Measurements from ENCODE around the gene NOCT.
"Not testable (repeated sequence)": the region's sequence is repeated elsewhere in the genome, so short reads cannot be mapped to it uniquely, and the experiment has no call there.

NOCT gene, protein sequence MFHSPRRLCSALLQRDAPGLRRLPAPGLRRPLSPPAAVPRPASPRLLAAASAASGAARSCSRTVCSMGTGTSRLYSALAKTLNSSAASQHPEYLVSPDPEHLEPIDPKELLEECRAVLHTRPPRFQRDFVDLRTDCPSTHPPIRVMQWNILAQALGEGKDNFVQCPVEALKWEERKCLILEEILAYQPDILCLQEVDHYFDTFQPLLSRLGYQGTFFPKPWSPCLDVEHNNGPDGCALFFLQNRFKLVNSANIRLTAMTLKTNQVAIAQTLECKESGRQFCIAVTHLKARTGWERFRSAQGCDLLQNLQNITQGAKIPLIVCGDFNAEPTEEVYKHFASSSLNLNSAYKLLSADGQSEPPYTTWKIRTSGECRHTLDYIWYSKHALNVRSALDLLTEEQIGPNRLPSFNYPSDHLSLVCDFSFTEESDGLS

DNA sequence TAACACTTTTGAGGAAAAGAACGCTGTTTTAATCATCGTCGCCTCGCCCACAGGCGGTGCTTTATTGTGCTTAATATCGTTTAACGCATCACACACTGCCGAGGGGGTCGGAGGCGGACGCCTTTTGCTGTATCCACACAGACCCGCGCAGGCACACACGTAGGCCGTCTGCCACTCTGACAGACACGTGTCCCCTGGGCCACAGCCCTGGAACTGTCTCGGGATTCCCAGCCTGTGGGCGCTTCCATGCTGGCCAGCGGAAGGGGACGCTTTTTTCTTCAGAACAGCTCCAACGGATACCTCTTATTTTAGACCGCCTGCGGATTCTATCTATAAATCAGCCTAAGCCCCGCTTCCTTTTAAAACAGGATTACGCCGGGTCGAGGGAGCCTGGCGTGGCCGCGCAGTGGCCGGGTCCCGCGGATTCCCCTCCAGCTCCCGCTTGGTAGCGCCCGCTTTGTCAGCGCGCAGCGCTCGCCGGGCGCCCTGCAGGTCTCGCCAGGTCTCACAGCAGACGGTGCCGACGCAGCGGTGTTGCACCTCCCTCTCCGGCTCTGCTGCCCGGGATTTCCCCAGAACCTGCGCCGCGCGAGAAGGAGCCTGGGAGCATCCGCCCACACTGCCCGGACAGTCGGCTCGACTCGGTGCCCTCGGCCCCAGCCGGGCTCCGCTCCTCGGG, at the start of gene NOCT:
NOCT (plus strand) TSS at position 513 of the 679 bp plus-strand sequence. CDS start 201 bp downstream, outside the sequence.
- peak; percentile 74 to 79 for DNase-seq (ENCODE audit: low read depth in 2 of 2)

DNA sequence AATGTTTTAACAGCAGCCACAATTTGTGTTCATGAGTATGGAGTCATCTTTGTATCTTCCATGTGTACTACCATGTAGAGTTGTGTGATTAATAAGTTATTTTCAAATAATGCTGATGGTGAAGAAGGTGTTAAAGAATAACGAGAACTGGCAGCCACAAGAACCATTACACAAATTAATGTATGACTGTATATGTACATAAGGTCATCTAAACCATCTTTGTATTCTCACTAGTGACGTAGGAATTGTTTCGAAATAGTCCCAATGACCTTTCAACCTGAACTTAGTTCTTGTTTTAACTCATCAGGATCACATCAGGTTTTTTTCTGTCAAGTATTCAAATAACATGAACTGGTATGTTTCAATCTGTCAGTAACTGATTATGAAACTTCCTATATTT, 48.3 kb upstream of the NOCT start:
- DNase-seq (ENCODE audit: low read depth in 2 of 2): no peak

DNA sequence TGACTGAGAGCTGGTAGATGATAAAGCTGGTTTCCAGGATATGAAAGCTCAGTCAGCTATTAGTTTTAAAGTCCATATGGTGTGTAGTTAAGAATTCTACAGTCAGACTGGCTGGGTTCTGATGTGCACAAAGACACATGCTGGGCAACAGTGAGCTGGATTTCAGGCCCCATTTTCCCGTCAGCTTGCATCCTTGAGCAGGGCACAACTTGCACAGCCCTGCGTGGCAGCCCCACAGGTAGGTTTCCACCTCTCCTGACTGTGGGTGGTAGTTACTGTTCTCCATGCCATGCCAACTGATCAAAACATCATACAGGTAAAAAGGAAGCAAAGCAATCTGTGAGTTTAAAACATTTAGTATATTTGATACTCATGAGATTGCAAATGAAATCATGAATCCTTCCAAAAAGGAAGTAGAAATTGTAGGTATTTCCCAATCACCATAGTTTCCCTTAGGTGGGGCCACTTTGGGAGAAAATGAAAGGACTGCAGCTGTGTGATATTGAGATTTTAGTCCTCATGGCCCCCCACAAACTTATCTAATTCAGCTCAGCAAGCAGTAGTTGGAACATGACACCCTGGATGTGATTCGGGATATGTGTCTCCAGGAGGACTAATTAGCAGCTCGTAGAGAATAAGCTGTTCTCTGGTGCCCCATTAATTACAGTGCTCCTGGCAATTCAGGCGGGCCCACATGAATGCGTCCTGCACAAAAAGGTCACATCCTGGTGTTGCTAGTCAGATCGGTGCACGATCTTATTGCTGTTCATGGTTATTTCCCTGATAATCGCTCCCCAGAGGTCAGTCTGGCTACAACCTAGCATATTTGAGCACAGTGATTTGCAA, 42.4 kb upstream of the NOCT start:
- no peak for DNase-seq (ENCODE audit: low read depth in 2 of 2)

DNA sequence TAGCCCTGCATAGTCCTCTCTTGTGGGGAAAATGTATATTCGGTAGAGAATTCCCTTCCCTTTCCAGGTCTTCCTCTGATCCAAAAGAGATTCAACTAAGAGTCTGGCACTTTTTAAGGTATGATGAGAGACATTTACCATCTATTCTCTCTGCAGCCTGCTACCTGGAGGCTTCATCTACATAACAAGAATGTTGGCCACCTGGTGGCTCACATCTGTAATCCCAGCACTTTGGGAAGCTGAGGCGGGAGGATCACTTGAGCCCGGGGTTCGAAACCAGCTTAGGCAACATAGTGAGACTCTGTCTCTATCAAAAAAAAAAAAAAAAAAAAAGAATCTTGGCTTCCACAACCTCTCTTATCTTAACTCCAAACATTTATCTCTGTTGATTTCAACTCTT, 40.4 kb upstream of the NOCT start:
- DNase-seq (ENCODE audit: low read depth in 2 of 2): no peak

DNA sequence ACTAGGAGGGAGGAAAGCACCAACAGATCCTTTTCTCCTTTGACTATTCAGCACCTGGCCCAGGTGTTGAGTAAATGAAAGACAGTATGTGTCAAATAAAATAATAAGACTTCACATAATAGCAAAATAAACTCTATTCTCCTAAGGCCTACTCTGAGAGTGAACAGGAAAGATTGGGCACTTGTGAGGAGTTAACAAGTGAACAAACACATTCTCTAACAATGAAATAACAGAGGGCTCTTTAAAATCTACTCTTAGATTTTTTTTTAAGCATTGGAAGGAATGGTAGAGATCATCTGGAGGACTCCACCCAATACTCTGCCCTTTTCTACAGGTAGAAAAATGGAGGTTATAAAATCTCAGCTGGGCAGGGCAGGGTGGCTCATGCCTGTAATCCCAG, 39.1 kb upstream of the NOCT start:
- no peak for DNase-seq (ENCODE audit: low read depth in 2 of 2)

DNA sequence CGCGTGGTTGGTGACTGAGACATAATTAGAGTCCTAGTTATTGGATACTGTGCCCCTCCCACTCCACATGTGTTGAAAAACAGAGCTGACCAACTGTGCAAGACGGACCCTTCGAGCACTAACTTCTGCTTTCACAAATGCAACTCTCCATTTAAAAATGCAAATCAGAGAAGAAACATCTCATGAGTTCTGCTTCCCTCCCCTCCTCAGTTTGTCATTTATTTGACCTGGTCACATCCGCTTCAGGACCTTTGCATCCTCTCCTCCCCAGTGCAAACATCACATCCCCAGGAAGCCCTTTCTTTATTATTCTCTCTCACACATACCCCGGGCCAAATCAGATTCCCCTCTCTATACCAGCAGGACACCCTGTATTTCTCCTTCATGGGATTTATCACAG, 38.1 kb upstream of the NOCT start:
- DNase-seq (ENCODE audit: low read depth in 2 of 2): no peak

DNA sequence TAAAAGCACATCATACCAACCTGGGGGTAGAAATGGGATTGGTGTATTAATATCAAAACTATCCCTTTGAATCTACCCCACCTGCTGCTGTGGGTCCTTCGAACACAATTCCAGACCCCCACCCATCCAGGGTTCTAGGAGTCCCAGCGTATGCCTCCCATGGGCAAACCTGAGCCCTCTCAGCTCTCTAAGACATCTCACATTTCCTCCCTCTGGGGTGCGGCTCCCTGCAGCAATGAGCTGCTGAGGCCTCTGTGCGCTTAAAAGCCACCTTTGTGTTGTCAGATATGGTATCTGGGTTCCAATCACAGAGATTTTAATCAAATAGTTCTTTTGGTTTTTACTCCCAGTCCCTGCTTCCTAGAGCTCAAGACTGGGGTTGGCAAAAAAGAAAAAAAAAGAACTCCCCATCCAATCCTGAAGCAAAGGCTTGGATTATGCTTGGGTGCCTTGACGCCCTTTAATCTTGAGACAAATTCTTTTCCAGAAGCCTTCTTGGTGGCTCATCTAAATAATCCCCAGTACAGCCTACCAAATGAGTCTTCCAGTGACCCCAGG, 37.5 kb upstream of the NOCT start:
- DNase-seq (ENCODE audit: low read depth in 2 of 2): no peak

DNA sequence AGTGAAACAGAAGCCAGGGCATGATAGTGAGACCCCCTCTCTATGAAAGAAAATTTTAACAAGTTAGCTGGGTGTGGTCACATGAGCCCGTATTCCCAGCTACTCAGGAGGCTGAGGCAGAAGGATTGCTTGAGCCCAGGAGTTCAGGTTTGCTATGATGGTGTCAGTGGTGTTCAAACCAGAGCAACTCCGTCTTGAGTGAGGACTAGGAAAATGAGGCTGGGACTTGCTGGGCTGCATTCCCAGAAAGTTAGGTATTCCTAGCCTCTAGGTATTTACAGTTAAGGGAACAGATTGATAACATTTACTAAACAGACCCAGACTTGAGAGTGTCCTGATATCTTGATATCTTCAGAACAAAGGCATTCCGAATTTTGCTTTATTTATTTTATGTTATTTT, 37.0 kb upstream of the NOCT start:
- DNase-seq (ENCODE audit: low read depth in 2 of 2): no peak

DNA sequence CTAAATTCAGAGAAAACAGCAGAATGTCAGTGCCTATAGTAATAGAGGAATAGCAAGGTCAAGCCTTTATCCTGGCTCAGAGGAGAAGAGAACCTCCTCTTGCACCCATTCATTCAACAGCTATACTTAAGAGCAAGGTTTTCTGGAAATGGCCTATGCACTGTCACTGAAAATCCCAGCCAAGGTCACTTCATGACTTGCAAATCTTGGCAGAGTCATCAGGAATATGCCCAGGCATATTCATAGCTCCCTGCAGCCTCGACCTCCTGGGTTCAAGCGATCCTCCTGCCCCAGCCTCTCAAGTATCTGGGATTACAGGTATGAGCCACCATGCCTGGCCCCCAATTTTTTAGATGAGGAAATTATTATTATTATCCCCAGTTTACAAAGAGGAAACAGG, 35.8 kb upstream of the NOCT start:
- DNase-seq (ENCODE audit: low read depth in 2 of 2): no peak

DNA sequence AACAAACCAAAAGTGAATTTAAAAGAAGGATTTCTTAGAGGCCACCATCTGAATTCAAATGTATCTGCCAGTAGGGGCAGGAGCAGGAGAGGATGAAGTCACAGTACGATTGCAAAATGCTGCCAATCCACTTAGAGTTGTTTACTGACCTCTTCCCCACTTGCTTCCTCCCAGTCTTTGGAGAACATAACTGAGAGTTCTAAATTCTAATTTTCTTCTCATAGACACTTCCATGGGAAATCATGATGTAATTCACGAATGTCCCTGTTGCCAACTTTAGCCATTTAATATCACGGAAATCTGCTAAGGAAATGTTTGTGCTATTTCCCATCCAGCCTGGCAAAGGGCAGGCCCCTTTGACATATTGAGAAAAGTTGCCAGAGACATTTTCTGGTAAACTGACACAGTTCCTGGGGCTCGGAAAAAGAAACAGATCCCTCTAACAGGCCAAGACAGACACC, 33.6 kb upstream of the NOCT start:
- DNase-seq (ENCODE audit: low read depth in 2 of 2): peak in 1 of 2 experiments; percentile 3

DNA sequence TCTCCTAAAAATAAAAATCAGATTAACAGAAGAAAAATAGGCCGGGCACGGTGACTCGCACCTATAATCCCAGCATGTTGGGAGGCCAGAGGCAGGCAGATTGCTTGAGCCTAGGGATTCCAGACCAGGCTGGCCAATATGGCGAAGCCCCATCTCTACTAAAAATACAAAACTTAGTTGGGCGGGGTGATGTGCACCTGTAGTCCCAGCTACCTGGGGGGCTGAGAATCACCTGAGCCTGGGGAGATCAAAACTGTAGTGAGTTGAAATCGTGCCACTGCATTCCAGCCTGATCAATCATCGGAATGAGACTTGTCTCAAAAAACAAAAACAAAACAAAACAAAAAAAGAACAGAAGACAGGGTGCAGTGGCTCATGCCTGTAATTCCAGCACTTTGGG, 32.8 kb upstream of the NOCT start:
- no peak for DNase-seq (ENCODE audit: low read depth in 2 of 2)

DNA sequence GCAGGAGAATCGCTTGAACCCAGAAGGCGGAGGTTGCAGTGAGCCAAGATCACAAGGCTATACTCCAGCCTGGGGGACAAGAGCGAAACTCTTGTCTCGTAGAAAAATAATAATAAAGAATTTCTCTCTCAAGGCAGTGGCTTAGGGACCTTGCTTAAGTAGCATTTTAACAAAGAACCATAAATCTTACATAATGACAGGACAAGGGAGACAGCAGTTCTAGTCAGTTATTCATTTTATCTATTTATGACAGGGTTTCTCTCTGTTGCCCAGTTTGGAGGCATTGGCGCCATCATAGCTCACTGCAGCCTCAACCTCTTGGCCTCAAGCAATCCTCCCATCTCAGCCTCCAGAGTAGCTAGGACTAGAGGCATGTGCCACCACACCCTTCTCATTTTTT, 31.9 kb upstream of the NOCT start:
- no peak for DNase-seq (ENCODE audit: low read depth in 2 of 2)

DNA sequence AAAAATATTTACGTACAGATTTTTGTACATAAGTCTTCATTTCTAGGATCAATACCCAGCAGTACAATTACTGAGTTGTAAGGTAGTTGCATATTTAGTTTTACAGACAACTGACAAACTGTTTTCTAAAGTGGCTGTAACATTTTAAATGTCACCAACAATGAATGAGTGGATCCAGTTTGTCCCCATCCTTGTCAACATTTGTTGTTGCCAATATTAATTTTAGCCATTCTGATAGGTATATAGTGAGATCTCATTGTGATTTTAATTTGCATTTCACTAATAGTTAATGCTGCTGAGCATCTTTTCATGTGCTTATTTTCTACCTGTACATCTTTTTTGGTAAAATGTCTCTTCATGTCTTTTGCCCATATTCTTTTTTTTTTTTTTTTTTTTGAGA, 30.9 kb upstream of the NOCT start:
- DNase-seq (ENCODE audit: low read depth in 2 of 2): no peak

DNA sequence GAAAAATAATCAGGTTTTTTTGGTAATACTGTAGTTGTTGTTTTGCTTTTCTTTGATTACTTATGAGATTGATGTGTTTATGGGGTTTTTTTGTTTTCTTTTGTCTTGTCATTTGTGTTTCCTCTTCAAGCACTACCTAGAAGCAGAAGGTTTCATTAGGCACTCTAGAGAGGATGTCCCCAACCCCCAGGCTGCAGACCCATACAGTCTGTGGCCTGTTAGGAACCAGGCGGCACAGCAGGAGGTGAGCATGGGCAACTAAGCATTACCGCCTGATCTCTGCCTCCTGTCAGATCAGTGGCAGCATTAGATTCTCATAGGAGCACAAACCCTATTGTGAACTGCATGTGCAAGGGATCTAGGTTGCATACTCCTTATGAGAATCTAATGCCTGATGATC, 22.9 kb upstream of the NOCT start:
- DNase-seq (ENCODE audit: low read depth in 2 of 2): no peak

DNA sequence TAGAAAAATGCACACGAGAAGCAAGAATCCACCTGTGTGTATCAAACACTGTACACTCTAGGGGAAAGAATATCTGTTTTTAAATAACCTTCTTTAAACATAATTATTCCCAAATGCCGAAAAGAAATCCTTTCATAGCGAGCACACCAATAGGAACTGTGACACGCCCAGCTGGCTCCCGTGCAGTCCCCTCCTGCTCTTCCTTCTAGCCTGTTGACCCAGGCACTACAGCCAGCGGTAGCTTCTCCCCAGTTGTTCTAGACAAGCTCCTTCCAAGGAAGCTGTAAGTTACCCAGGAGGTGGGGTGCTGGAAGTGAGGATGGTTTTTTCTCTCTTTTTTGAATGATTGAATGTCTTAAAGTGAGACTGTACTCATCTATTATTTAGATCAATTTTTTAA, 19.5 kb upstream of the NOCT start:
- no peak for DNase-seq (ENCODE audit: low read depth in 2 of 2)

DNA sequence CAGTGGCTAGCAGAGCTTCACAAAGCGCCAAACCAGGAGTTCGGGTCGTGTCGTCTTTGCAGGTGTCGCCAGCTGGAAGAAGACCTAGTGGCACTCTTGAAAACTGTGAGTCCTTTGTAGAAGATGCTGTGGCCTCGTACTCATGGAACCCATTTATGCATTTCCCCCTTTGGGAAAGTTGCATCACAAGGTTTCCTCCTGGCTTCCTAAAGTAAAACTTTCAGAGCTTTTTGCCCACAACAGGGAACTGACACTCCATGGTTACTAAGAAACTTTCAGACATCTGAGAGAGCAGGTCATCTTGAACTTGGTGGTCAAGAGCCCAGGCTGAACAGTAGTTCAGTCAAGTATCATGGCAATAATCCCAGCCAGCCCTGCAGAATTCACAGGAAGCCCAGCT, 15.9 kb upstream of the NOCT start:
- DNase-seq (ENCODE audit: low read depth in 2 of 2): no peak

DNA sequence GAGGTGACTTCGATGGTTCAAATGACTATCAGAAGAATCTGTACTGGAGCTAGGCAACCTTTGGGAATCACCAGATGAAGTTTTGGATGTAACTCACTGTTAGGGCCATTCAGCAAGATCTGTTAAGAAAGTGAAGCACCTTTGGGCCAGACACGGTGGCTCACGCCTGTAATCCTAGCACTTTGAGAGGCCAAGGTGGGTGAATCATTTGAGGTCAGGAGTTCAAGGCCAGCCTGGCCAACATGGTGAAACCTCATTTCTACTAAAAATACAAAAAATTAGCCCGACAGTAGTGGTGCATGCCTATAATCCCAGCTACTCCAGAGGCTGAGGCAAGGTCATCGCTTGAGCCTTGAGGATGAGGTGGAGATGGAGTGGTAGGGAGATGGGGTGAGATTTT, 15.4 kb upstream of the NOCT start:
- not testable (repeated sequence) for DNase-seq (ENCODE audit: low read depth in 2 of 2)

DNA sequence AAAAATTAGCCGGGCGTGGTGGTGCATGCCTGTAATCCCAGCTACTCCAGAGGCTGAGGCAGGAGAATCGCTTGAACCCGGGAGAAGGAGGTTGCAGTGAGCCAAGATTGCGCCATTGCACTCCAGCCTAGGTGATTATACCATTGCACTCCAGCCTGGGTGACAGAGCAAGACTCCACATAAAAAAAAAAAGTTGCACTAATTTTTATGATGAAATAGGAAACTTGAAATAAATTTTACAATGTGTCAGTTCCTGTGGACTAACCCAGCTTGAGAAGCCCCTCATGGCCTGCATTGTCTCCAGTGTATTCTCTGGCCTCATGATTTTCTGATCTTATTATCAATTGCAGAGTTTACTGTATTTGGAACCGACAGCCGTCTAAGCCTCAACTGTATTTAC, 14.2 kb upstream of the NOCT start:
- DNase-seq (ENCODE audit: low read depth in 2 of 2): not testable (repeated sequence)

DNA sequence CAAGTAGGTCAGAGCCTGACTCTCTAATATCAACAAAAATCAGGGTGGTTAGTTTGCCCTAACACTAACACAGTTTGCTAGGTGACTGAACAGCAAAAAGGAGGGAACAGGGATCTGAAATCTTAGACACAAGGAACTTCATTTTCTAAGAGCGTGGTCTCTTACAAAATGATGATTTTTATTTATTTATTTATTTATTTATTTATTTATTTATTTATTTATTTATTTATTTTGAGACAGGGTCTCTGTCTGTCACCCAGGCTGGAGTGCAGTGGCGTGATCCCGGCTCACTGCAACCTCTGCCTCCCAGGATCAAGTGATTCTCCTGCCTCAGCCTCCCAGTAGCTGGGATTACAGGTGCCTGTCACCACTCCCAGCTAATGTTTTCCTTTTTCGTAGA, 11.9 kb upstream of the NOCT start:
- not testable (repeated sequence) for DNase-seq (ENCODE audit: low read depth in 2 of 2)

DNA sequence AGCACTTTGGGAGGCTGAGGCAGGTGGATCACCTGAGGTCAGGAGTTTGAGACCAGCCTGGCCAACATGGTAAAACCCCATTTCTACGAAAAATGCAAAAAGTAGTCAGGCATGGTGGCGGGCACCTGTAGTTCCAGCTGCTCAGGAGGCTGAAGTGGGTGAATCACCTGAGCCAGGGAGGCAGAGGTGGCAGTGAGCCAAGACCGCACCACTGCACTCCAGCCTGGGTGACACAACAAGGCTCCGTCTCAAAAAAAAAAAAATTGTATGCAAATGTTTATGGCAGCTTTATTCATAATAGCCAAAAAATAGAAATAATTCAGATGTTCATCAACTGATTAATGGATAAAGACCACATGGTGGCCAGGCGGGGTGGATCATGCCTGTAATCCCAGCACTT, 9.8 kb upstream of the NOCT start:
- DNase-seq (ENCODE audit: low read depth in 2 of 2): no peak

DNA sequence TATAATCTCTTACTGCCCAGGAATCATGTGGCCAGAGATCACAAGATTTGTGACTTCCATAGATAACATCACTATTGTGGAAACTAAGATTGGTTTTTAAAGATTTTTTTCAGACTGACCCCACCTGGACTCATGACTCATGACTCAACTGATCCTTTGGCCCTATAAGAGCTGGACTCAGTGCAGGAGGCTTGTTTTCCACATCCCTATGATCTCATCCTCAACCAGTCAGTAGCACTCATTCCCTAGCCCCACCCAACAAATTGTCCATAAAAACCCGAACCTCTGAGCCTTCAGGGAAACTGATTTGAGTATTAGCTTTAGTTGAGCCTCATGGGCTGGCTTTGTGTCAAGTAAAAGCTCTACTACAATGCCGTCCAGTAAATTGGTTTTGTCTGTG, 7.9 kb upstream of the NOCT start:
- no peak for DNase-seq (ENCODE audit: low read depth in 2 of 2)

DNA sequence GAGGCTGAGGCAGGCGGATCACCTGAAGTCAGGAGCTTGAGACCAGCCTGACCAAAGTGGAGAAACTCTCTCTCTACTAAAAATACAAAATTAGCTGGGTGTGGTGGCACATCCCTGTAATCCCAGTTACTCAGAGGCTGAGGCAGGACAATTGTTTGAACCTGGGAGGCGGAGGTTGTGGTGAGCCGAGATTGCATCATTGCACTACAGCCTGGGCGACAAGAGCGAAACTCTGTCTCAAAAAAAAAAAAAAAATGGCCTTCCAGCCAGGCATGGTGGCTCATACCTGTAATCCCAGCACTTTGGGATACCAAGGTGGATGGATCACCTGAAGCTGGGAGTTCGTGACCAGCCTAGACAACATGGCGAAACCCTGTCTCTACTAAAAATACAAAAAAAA, 7.3 kb upstream of the NOCT start:
- DNase-seq (ENCODE audit: low read depth in 2 of 2): not testable (repeated sequence)

Data from fibroblast of skin of left quadriceps (primary cell).